ENCODE results near the gene B9D2.

- TF ChIP-seq, protein P1, sequence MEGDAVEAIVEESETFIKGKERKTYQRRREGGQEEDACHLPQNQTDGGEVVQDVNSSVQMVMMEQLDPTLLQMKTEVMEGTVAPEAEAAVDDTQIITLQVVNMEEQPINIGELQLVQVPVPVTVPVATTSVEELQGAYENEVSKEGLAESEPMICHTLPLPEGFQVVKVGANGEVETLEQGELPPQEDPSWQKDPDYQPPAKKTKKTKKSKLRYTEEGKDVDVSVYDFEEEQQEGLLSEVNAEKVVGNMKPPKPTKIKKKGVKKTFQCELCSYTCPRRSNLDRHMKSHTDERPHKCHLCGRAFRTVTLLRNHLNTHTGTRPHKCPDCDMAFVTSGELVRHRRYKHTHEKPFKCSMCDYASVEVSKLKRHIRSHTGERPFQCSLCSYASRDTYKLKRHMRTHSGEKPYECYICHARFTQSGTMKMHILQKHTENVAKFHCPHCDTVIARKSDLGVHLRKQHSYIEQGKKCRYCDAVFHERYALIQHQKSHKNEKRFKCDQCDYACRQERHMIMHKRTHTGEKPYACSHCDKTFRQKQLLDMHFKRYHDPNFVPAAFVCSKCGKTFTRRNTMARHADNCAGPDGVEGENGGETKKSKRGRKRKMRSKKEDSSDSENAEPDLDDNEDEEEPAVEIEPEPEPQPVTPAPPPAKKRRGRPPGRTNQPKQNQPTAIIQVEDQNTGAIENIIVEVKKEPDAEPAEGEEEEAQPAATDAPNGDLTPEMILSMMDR (conservative IDR thresholded peaks at IDR 0.05): no peak
- TF ChIP-seq EZH2 (IDR thresholded peaks at IDR 0.05; ENCODE audit: low read depth): no peak
Observed at GRCh38 chr19:41399091-41399490, 35.1 kb upstream of the B9D2 start.
